SK-N-SH treated with all-trans-retinoic acid at 6 μM for 48 hours (cell line): ENCODE measurements around the gene LRRC7.

ENCODE experiments used
- ARNTL ChIP-seq: fragments of 450-650 bp; formaldehyde crosslinking; IDR thresholded peaks from 2 replicates; pipeline ENCODE4 v1.5.0; 2020; ENCODE audit warnings: low read depth, mild to moderate bottlenecking, moderate library complexity, borderline replicate concordance
- BACH2 ChIP-seq: fragments of 250-450 bp; sonication (Bioruptor Pico); IDR thresholded peaks from 2 replicates; pipeline ENCODE4 v1.9.0; 2021; ENCODE audit warnings: mild to moderate bottlenecking, borderline replicate concordance
- CREB5 ChIP-seq: fragments of 250-450 bp; sonication (Bioruptor Pico); IDR thresholded peaks from 2 replicates; pipeline ENCODE4 v1.5.1; 2020; ENCODE audit warnings: low read depth, mild to moderate bottlenecking, moderate library complexity
- ESRRG ChIP-seq: fragments of 250-450 bp; sonication (Bioruptor Pico); IDR thresholded peaks from 2 replicates; pipeline ENCODE4 v1.6.1; 2021; ENCODE audit warnings: mild to moderate bottlenecking
- SNAI2 ChIP-seq: fragments of 250-450 bp; sonication (Bioruptor Pico); IDR thresholded peaks from 2 replicates; pipeline ENCODE4 v1.5.0; 2020; ENCODE audit warnings: mild to moderate bottlenecking, moderate library complexity
- TCF4 ChIP-seq: fragments of 250-450 bp; sonication (Bioruptor Pico); IDR thresholded peaks from 2 replicates; pipeline ENCODE4 v1.8.0; 2021; ENCODE audit warnings: mild to moderate bottlenecking, moderate library complexity, borderline replicate concordance
- ZC3H10 ChIP-seq: fragments of 250-450 bp; sonication (Bioruptor Pico); IDR thresholded peaks from 2 replicates; pipeline ENCODE4 v1.5.1; 2021; ENCODE audit warnings: mild to moderate bottlenecking, moderate library complexity
- ZNF8 ChIP-seq: fragments of 450-650 bp; formaldehyde crosslinking; IDR thresholded peaks from 2 replicates; pipeline ENCODE4 v1.5.0; 2020; ENCODE audit warnings: mild to moderate bottlenecking, moderate library complexity
- TF ChIP-seq, protein P1 (sequence below): fragments of 250-450 bp; sonication (Bioruptor Pico); IDR thresholded peaks from 2 replicates; pipeline ENCODE4 v1.8.0; 2020; ENCODE audit warnings: mild to moderate bottlenecking, moderate library complexity, borderline replicate concordance

GRCh38 chr1:70042090-70042731, 474.5 kb downstream of the LRRC7 start:
- TF ChIP-seq BACH2 (CRISPR knock-in tag) (no peak), ESRRG (no peak), CREB5 (no peak), ARNTL (CRISPR knock-in tag) (no peak), ZC3H10 (CRISPR knock-in tag) (no peak), TCF4 (CRISPR knock-in tag) (no peak), SNAI2 (CRISPR knock-in tag) (no peak), ZNF8 (no peak)
- TF ChIP-seq, protein P1, sequence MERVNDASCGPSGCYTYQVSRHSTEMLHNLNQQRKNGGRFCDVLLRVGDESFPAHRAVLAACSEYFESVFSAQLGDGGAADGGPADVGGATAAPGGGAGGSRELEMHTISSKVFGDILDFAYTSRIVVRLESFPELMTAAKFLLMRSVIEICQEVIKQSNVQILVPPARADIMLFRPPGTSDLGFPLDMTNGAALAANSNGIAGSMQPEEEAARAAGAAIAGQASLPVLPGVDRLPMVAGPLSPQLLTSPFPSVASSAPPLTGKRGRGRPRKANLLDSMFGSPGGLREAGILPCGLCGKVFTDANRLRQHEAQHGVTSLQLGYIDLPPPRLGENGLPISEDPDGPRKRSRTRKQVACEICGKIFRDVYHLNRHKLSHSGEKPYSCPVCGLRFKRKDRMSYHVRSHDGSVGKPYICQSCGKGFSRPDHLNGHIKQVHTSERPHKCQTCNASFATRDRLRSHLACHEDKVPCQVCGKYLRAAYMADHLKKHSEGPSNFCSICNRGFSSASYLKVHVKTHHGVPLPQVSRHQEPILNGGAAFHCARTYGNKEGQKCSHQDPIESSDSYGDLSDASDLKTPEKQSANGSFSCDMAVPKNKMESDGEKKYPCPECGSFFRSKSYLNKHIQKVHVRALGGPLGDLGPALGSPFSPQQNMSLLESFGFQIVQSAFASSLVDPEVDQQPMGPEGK = no peak
